ENCODE data around the gene MAS1. TPM values are rescaled to one million over a fixed set of nuclear protein-coding genes. Genes with fewer than 3 reads are reported as not detected.
A peak's percentile ranks its signal among the peaks of the same experiment; 100 is the strongest.

Gene MAS1
- total RNA-seq, 1 experiment from 2014 or later: not detected

GRCh38 chr6:159879856-159880255 is 10.9 kb upstream of the MAS1 start:
- no peak for DNase-seq (ENCODE audit: low read depth)

- DNase-seq (ENCODE audit: low read depth): no peak
These were observed 10.3 kb upstream of the MAS1 start for GRCh38 chr6:159880412-159880975.

- DNase-seq (ENCODE audit: low read depth): no peak
These were observed 6.1 kb upstream of the MAS1 start for GRCh38 chr6:159884720-159885119.

- DNase-seq (ENCODE audit: low read depth): no peak
These were observed 4.5 kb upstream of the MAS1 start for GRCh38 chr6:159886270-159886669.

- DNase-seq (ENCODE audit: low read depth): no peak
These were observed 3.6 kb upstream of the MAS1 start for GRCh38 chr6:159887146-159887545.

GRCh38 chr6:159887761-159888160 is 3.0 kb upstream of the MAS1 start:
- DNase-seq (ENCODE audit: low read depth): no peak

GRCh38 chr6:159890201-159890600 is 587 bp upstream of the MAS1 start:
- DNase-seq (ENCODE audit: low read depth): no peak

- DNase-seq (ENCODE audit: low read depth): no peak
These were observed 1.3 kb downstream of the MAS1 start for GRCh38 chr6:159892053-159892452.

GRCh38 chr6:159893064-159893463 is 2.3 kb downstream of the MAS1 start:
- DNase-seq (ENCODE audit: low read depth): no peak

- no peak for DNase-seq (ENCODE audit: low read depth)
These were observed 4.2 kb downstream of the MAS1 start for GRCh38 chr6:159894991-159895390.

GRCh38 chr6:159897603-159898002 is 6.8 kb downstream of the MAS1 start:
- no peak for DNase-seq (ENCODE audit: low read depth)

GRCh38 chr6:159898519-159898918 is 7.7 kb downstream of the MAS1 start:
- DNase-seq (ENCODE audit: low read depth): no peak

GRCh38 chr6:159899994-159900745 is 9.4 kb downstream of the MAS1 start:
- DNase-seq (ENCODE audit: low read depth): peak; percentile 45

GRCh38 chr6:159902620-159903019 is 11.8 kb downstream of the MAS1 start:
- DNase-seq (ENCODE audit: low read depth): no peak

GRCh38 chr6:159904497-159904911 is 13.7 kb downstream of the MAS1 start:
- no peak for DNase-seq (ENCODE audit: low read depth)

GRCh38 chr6:159906400-159906799 is 15.6 kb downstream of the MAS1 start:
- no peak for DNase-seq (ENCODE audit: low read depth)

GRCh38 chr6:159908535-159908934 is 17.7 kb downstream of the MAS1 start:
- no peak for DNase-seq (ENCODE audit: low read depth)

- DNase-seq (ENCODE audit: low read depth): no peak
These were observed 18.2 kb downstream of the MAS1 start for GRCh38 chr6:159908979-159909378.

GRCh38 chr6:159910342-159910741 is 19.6 kb downstream of the MAS1 start:
- no peak for DNase-seq (ENCODE audit: low read depth)

GRCh38 chr6:159913375-159913774 is 22.6 kb downstream of the MAS1 start:
- no peak for DNase-seq (ENCODE audit: low read depth)

- DNase-seq (ENCODE audit: low read depth): no peak
These were observed 23.2 kb downstream of the MAS1 start for GRCh38 chr6:159913862-159914564.

GRCh38 chr6:159914565-159914923 is 23.8 kb downstream of the MAS1 start:
- DNase-seq (ENCODE audit: low read depth): no peak

- no peak for DNase-seq (ENCODE audit: low read depth)
These were observed 24.6 kb downstream of the MAS1 start for GRCh38 chr6:159915397-159915796.

Data from RPMI7951 (cell line).